Stimulated activated CD4-positive, alpha-beta T cell treated with anti-CD3 and anti-CD28 coated beads, Interleukin-1b, Interleukin-23, amount 100 ng/mL, for 1 hour (primary cell): Measurements from ENCODE around the gene PIK3IP1.
A peak's percentile ranks its signal among the peaks of the same experiment; 100 is the strongest.
"Not testable (repeated sequence)": the region's sequence is repeated elsewhere in the genome, so short reads cannot be mapped to it uniquely, and the experiment has no call there.

ENCODE experiments used
- DNase-seq, 2 donors: peaks; one replicate each; pipeline ENCODE4 v3.0.0-alpha.2; 2020; ENCODE audit warnings: low read depth in 2 of 2

The PIK3IP1 gene

DNA sequence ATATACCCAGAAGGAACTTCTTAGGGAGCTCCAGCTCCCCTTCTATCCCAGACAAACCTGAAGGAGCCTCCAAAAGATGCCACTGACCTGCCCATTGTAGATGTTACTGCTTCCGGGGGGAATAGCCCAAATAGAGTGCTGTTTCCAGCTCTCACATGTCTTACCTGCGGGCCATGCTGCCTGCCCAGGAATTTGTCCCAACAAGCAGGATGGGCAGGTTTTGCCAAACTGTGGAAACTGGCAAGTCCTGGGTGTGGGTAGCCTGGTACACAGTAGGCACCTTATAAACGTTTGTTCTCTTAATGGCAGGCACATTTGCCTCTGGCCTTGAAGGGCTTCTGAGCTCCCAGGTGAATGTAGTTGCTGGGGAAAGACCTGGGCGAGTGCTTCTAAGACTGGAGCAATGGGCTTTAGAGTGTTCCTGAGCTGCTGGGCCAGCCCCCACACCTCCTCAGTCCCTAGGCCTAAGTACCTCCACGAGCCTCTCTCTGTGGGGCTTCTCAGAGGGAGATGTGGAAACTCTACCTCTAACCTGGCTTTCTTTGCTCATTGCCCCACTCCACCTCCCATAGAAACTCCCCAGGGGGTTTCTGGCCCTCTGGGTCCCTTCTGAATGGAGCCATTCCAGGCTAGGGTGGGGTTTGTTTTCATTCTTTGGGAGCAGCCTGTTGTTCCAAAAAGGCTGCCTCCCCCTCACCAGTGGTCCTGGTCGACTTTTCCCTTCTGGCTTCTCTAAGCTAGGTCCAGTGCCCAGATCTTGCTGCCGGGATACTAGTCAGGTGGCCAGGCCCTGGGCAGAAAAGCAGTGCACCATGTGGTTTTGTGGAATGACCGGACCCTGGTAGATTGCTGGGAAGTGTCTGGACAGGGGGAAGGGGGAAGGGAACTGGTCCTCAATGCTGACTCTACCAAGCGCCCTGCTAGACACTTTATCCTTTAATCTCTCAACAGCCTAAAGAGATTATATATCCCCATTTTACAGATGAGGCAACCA, 43.0 kb downstream of the PIK3IP1 start:
- DNase-seq = no peak

GRCh38 chr22:31248138-31248745, 44.0 kb downstream of the PIK3IP1 start:
- DNase-seq = peak; percentile 22 to 37

DNA sequence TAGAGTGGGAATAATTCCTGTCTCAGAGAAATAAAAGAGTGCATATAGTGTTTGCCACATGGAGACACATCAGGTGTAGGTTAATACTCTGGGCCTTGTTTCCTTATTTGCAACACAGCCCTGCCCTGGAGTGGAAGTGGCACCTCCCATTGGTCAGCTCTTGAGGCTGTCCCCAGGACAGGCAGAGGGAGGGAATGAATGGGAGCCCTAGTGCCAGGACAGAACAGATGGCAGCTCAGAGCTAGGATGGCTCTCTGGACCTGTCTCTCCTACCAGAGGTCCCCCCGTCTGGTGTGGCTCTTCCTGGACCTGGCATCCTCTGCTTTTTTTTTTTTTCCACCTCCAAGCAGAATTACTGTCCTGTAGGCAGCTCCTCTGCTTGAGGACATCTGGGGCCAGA, 44.6 kb downstream of the PIK3IP1 start:
- no peak for DNase-seq

DNA sequence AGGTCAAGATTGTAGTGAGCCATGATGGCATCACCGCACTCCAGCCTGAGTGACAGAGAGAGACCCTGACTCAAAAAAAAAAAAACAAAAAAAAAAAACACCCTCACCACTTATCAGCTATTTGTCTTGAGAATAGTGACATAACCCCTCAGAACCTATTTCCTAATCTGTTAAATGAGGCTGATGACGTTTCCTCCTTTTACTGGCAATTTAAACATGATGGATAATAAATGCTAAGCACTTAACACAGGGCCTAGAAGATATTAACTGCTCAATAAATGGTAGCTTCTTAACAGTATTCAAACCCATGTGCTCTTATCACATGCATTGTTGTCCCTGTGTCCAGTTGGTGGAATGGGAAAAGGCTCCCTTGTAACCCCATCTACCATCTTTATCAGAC, 45.6 kb downstream of the PIK3IP1 start:
- no peak for DNase-seq

- not testable (repeated sequence) for DNase-seq
Measured at GRCh38 chr22:31245998-31246397, 46.3 kb downstream of the PIK3IP1 start.

DNA sequence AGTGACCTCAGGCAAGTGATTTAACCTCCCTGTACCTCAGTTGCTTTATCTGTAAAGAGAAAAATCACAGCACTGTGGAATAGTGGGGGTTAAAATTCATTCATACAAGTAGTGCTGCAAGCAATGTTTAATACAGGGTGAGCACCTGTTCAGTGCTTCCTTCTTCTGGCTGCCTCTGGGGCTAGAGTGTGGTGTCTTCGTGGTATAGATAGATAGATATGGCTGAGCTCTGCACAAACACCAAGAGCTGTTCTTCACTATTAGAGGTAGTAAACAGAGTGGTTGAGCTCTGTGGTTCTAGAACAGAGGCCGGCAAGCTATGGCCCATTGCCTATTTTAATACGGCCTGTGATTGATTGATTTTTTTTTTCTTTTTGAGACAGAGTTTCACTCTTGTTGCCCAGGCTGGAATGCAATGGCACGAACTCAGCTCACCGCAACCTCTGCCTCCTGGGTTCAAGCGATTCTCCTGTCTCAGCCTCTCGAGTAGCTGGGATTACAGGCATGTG, 47.3 kb downstream of the PIK3IP1 start:
- DNase-seq = no peak

- DNase-seq = no peak
Measured at GRCh38 chr22:31244046-31244942, 48.0 kb downstream of the PIK3IP1 start.

DNA sequence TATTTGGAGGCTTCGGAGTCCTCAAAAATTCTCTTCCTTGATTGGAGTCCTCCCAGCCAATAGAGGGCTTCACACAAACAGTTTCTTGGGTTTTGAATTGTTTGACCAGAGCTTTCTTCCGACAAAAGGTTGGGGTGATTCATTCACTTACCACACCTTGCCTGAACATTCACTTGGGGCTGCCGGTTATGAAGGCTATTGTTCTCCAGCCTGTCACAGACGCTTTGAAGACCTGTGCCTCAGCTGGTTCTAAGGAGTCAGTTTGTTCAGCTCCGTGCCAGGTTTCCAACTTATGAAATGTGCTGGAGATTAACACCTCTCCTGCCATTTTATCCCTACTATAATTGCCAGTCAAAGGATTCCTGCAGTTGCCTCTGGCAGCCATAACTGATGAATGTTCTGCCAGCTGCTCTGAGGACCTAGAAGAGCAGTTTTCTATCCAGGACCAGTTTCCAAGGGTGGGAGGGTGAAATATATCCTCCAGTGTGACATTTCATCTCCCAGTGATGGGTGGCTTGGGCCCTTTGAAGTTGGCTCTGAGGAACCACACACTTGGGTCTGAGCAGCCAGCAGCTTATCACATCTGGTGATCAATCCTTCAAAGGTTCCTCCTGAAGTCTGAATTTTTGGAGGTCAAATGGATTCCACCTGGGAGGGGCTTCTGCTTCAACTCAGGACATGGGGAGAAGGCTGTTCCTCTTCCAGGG, 48.8 kb downstream of the PIK3IP1 start:
- DNase-seq = no peak

- DNase-seq = no peak
Measured at GRCh38 chr22:31241936-31242335, 50.4 kb downstream of the PIK3IP1 start.

GRCh38 chr22:31241200-31241599, 51.1 kb downstream of the PIK3IP1 start:
- no peak for DNase-seq

DNA sequence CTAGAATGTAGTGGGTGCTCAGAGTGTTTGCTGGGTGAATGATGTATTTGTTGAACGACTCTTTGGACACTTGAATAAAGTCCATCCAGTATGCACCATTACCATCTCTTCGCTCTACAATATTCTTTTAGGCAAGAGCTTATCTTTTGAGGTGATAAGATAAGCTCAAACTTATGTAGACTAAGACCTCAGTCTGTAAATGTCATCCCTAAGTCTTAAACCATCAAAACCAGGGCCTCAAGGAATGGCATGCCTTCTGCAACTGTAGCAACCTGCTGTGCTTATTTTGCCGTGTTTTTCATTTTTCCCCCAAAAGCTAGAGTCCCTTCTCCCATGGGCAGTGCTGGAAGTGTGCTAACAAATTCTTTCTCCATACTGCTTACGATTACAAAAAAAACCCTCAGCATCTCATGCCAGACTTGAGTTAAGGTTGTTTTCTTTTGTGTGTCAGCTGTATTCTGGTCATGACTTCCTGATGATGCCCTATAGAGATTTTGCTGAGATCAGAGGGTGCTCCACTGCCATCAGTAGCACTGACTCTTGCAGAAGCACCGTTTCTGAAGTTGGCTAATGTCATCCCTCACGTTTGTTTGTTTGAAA, 52.4 kb downstream of the PIK3IP1 start:
- DNase-seq = no peak

GRCh38 chr22:31238057-31238456, 54.2 kb downstream of the PIK3IP1 start:
- DNase-seq = no peak

- not testable (repeated sequence) for DNase-seq
Measured at GRCh38 chr22:31236044-31236443, 56.2 kb downstream of the PIK3IP1 start.

DNA sequence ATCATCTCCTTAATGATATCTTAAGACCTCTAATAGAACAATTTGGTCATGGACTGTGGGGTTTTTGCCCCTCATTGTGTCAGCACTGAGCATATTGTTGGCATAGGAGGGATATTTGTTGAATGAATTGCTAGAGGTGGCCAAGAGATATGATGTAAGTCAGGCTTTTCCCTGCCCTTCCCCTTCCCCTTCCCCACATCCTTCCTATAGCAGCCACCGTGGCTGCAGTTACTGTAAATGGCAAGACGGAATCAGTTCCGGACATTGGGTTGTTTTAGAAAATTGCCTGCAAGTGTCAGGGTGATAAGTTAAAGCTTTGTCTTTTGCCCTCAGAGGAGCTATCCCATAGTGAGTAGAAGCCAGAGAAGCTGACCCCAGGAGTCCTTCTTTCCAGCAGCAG, 57.2 kb downstream of the PIK3IP1 start:
- no peak for DNase-seq

DNA sequence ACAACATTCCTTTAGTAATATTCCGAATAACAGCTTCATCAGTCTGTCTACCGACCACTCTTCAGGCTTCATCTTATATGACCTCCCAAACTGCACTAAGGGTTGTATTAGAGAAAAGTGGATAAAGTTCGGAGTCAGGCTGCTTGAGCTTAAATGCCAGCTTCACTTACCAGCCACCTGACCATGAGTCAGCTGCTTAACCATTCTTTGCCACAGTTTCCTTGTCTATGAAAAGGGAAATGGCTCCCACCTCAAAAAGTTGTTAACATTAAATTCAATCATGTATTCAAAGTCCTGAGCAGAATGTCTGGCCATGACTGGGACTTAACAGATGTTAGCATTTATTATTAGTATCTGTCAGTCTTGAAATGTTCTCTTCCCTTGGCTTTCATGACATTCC, 59.3 kb downstream of the PIK3IP1 start:
- no peak for DNase-seq
